GM18511 (cell line): ENCODE measurements around the gene SNX9.

Source experiments
- ATAC-seq: cut with Tn5 transposase; IDR thresholded peaks from one replicate; pipeline ENCODE4 v1.9.1; 2021; ENCODE audit warnings: mild to moderate bottlenecking, moderate library complexity; ENCODE audit not compliant: unreplicated experiment

The SNX9 gene

DNA sequence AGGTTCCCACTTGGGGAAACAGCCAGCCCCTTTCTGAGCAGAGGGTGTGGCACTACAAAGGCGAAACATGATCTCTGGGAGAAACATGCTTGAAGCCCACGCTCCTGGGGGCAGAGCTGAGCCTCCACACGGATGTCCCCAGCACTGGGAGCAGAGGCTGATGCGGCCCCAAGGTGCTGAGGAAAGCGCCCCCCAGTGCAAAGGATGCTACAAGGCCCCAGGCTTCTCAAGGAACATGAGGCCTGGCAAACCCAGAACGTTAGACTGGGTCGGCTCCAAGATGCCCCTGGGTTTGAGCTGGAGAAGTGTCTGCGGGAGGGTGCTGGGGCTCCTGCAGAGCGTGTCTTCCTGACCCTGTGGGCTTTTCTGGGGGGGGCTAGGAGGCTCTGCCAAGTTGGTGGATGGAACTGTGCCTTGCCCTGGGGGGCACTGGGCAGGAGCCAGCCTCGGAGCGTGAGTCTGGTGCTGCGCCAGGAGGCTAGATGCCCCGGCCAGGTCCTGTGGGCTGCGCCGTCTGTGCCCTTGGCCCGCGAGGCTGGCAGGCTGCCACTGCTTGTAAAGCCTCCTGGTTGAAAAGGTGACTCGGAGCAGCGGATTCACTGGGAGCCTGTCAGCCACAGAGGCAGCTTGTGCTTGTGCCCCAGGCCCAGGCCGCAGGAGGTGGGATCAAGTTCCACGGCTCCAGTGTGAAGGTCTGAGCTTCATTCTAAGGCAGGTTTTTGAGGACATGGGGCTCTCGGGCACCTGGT, 166.7 kb downstream of the SNX9 start:
- peak; percentile 20 for ATAC-seq

DNA sequence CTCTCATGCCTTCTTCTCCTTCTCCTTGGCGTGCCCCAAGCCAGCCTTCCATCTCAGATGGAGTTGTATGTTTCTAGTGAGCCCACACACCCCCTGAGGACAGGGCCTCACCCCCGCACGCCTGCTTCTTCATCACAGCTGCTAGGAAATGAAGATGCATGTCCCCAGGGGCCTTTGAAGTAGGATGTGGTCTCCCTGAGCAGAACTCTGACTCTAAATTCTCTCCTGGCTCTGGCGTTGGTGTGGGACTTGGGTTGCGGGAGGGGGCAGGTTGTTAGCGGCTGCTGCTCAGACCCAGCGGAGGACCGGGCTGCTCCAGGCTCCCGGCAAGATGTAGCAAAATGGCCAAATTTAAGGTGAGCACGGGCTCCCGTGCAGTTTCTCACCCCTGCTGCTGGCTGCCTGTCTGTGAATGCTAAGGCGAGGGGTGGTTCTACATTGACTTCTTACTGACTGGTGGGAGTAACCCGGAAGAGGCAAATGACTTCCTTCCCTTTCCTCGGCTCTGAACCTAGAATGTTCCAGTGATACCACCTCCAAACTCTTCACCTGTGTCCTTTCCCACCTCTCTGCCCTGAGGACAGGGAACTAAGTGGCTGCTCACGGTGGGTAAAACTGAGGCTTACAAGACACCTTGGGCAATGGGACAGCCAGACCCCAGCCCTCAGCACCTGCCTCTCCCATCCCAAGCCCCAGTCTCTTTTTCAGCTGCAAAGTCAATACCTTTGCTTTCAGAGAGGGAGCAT, 167.4 kb downstream of the SNX9 start:
- ATAC-seq: peak; percentile 84

DNA sequence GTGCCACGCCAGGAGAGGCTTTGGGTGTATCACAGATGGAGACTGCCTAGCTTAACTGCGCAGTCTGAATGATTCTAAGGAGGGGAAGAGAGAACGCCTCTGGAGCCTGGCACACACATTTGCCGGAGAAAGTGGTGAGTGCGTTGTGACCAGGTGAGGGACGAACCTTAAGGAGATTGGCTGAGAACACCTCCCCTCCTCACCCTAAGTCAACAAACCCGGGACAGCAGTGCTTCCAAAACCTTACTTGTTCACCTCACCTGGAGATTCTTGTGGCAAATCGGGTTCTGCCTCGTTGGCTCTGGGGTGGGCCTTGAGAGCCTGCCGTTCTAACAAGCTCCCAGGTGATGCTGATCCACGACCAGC, 168.0 kb downstream of the SNX9 start:
- no peak for ATAC-seq

GRCh38 chr6:157993076-157993475, 170.0 kb downstream of the SNX9 start:
- no peak for ATAC-seq

DNA sequence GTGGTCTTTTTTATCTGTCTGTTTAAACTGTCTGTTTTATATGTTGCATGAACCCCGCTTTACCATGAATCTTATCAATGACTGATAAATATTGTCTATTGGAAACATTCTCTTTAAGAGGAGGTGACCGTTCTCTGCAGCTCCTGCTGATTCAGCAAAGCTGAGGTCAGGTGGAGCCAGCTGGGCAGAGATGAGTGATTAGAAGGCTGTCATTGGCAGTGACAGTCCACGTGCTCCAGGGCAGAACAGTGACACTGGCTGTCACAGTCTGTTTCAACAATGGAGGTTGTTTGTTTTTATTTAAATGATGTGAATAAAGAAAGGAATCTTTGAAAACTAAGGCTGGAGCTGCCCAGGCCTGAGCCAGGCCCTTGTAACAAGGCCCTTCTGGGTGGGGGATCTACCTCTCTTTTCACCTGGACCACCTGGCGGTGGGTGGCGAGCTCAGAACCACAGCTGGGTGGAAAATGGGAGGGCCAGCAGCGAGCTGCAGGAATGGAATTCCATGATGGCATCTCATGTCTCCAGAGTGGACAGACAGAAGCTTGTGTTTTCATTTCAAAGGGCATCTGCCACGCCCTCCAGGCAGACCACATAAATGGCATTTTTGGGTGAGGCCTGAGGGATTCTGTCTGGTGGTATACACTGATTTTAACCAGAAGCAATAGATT, 171.2 kb downstream of the SNX9 start:
- ATAC-seq: no peak
